Measurements from ENCODE around the gene PDE6B.

GRCh38 chr4:632196-632790 is 6.9 kb downstream of the PDE6B start:
- TF ChIP-seq, protein P1, sequence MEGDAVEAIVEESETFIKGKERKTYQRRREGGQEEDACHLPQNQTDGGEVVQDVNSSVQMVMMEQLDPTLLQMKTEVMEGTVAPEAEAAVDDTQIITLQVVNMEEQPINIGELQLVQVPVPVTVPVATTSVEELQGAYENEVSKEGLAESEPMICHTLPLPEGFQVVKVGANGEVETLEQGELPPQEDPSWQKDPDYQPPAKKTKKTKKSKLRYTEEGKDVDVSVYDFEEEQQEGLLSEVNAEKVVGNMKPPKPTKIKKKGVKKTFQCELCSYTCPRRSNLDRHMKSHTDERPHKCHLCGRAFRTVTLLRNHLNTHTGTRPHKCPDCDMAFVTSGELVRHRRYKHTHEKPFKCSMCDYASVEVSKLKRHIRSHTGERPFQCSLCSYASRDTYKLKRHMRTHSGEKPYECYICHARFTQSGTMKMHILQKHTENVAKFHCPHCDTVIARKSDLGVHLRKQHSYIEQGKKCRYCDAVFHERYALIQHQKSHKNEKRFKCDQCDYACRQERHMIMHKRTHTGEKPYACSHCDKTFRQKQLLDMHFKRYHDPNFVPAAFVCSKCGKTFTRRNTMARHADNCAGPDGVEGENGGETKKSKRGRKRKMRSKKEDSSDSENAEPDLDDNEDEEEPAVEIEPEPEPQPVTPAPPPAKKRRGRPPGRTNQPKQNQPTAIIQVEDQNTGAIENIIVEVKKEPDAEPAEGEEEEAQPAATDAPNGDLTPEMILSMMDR (IDR thresholded peaks at IDR 0.05), result no peak
- TF ChIP-seq POLR2A (IDR thresholded peaks at IDR 0.05) (no peak), EP300 (IDR thresholded peaks at IDR 0.05) (no peak)

Measured in ovary (tissue), 3 donors.